Measurements from ENCODE around the gene TCF3.

DNA sequence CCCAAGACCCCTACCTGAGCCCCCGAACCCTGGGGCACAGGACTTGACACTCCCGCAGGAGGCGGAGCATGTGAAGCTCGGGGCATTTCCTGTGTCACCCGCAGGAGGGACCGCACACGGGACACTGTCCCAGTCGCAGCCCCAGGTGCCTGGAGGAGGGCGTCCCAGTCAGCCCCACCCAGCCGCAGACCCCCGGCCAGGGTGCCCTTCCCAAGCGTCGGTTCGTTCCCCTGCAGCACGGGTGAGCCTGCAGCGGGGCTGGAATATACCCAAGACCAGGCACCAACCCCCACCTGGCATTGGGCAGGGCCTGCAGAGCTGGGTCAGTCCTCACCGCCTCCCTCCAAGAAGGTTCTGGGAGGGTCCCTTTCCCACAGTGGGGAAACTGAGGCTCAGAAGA lies 21.6 kb downstream of the TCF3 start:
- TF ChIP-seq, protein P1, sequence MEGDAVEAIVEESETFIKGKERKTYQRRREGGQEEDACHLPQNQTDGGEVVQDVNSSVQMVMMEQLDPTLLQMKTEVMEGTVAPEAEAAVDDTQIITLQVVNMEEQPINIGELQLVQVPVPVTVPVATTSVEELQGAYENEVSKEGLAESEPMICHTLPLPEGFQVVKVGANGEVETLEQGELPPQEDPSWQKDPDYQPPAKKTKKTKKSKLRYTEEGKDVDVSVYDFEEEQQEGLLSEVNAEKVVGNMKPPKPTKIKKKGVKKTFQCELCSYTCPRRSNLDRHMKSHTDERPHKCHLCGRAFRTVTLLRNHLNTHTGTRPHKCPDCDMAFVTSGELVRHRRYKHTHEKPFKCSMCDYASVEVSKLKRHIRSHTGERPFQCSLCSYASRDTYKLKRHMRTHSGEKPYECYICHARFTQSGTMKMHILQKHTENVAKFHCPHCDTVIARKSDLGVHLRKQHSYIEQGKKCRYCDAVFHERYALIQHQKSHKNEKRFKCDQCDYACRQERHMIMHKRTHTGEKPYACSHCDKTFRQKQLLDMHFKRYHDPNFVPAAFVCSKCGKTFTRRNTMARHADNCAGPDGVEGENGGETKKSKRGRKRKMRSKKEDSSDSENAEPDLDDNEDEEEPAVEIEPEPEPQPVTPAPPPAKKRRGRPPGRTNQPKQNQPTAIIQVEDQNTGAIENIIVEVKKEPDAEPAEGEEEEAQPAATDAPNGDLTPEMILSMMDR (IDR thresholded peaks at IDR 0.05) = no peak
- no peak for TF ChIP-seq POLR2A (IDR thresholded peaks at IDR 0.05)
- no peak for TF ChIP-seq EP300 (IDR thresholded peaks at IDR 0.05)
